Astrocyte (in vitro differentiated cells and primary cell): ENCODE measurements around the gene CNPY4. TPM values are rescaled to one million over a fixed set of nuclear protein-coding genes. Genes with fewer than 3 reads are reported as not detected.

Experiments
- DNase-seq: peaks from one replicate; pipeline ENCODE4 v3.0.0-alpha.2; 2010; ENCODE audit warnings: low read depth
- FAIRE-seq: peaks from 2 replicates; lab custom pipeline; 2011; peaks lifted over from hg19 to GRCh38; lab: Jason Lieb, UNC
- H2AFZ ChIP-seq: 2 replicates; pipeline ENCODE4 v1.6.0; 2012; ENCODE audit warnings: low read depth, low read length, inconsistent platforms
- H3K27ac ChIP-seq: 2 replicates; pipeline ENCODE4 v1.5.1; 2011; ENCODE audit warnings: low read depth, low read length, inconsistent platforms
- H3K27me3 ChIP-seq: 2 replicates; pipeline ENCODE4 v1.6.0; 2011; ENCODE audit warnings: low read length, inconsistent platforms; ENCODE audit not compliant: insufficient read depth
- H3K36me3 ChIP-seq: 2 replicates; pipeline ENCODE4 v1.5.1; 2011; ENCODE audit warnings: low read length, inconsistent platforms; ENCODE audit not compliant: insufficient read depth
- H3K4me1 ChIP-seq: 2 replicates; pipeline ENCODE4 v1.5.1; 2011; ENCODE audit warnings: low read length, inconsistent platforms; ENCODE audit not compliant: insufficient read depth
- H3K4me2 ChIP-seq: 2 replicates; pipeline ENCODE4 v1.6.0; 2012; ENCODE audit warnings: low read length, inconsistent platforms
- H3K4me3 ChIP-seq: 2 replicates; pipeline ENCODE4 v1.5.1; 2011; ENCODE audit warnings: low read depth, mild to moderate bottlenecking, low read length, inconsistent platforms; ENCODE audit not compliant: insufficient read depth
- H3K79me2 ChIP-seq: 2 replicates; pipeline ENCODE4 v1.6.0; 2012; ENCODE audit warnings: mild to moderate bottlenecking, low read length, inconsistent platforms; ENCODE audit not compliant: insufficient read depth
- H3K9ac ChIP-seq: 2 replicates; pipeline ENCODE4 v1.6.0; 2012; ENCODE audit warnings: mild to moderate bottlenecking, low read length, inconsistent platforms
- H3K9me3 ChIP-seq: 2 replicates; pipeline ENCODE4 v1.5.1; 2012; ENCODE audit warnings: low read depth, mild to moderate bottlenecking, low read length, inconsistent platforms; ENCODE audit not compliant: insufficient read depth
- H4K20me1 ChIP-seq: 2 replicates; pipeline ENCODE4 v1.6.0; 2012; ENCODE audit warnings: low read length, inconsistent platforms; ENCODE audit not compliant: insufficient read depth
- H3K27ac Mint-ChIP-seq: one replicate; pipeline ENCODE4 v1.8.0; 2021; ENCODE audit warnings: mild to moderate bottlenecking, mixed read lengths; ENCODE audit not compliant: unreplicated experiment
- H3K27me3 Mint-ChIP-seq: one replicate; pipeline ENCODE4 v1.8.0; 2021; ENCODE audit warnings: low read depth, mixed read lengths; ENCODE audit not compliant: unreplicated experiment
- H3K36me3 Mint-ChIP-seq: one replicate; pipeline ENCODE4 v1.8.0; 2021; ENCODE audit warnings: low read depth, mixed read lengths; ENCODE audit not compliant: unreplicated experiment
- H3K4me1 Mint-ChIP-seq: one replicate; pipeline ENCODE4 v1.8.0; 2021; ENCODE audit warnings: low read depth, mixed read lengths; ENCODE audit not compliant: unreplicated experiment
- H3K4me3 Mint-ChIP-seq: one replicate; pipeline ENCODE4 v1.8.0; 2021; ENCODE audit warnings: mild to moderate bottlenecking, moderate library complexity, mixed read lengths; ENCODE audit not compliant: unreplicated experiment
- H3K9me3 Mint-ChIP-seq: one replicate; pipeline ENCODE4 v1.8.0; 2021; ENCODE audit warnings: mild to moderate bottlenecking, mixed read lengths; ENCODE audit not compliant: unreplicated experiment
- CTCF ChIP-seq: IDR thresholded peaks from 2 replicates; pipeline ENCODE4 v1.5.1; 2011; ENCODE audit warnings: low read depth, mild to moderate bottlenecking, inconsistent platforms, low read length, moderate library complexity; ENCODE audit not compliant: insufficient read depth
- EZH2 ChIP-seq: IDR thresholded peaks from 2 replicates; pipeline ENCODE4 v1.6.1; 2012; ENCODE audit warnings: mild to moderate bottlenecking, low read length, inconsistent platforms; ENCODE audit not compliant: insufficient read depth
- total RNA-seq: library from RNA; stranded (reverse); gene quantifications from 2 replicates; pipeline ENCODE4 v1.2.1, GENCODE V29; 2021

CNPY4 gene
- total RNA-seq, 1 donor from 2014 or later, result 16.4 TPM

GRCh38 chr7:100169147-100169850, 49.9 kb downstream of the CNPY4 start:
- Mint-ChIP-seq H3K4me1 (peaks cover 18% of the 10 kb centered on the region), H3K4me3 (no peak overlapping the region), H3K9me3 (peaks cover 3% of the 10 kb centered on the region), H3K36me3 (peaks cover 6% of the 10 kb centered on the region), H3K27ac (no peak overlapping the region), H3K27me3 (peaks cover 61% of the 10 kb centered on the region)
- no peak overlapping the region for H3K27ac ChIP-seq
- no peak overlapping the region for H2AFZ ChIP-seq
- no peaks in the 10 kb centered on the region for H3K9me3 ChIP-seq
- no peaks in the 10 kb centered on the region for H3K36me3 ChIP-seq
- FAIRE-seq (no peak), DNase-seq (no peak)
- H3K79me2 ChIP-seq, result no peaks in the 10 kb centered on the region
- H3K4me2 ChIP-seq, result peak overlapping the region; percentile 96
- peaks cover 15% of the 10 kb centered on the region for H3K4me1 ChIP-seq
- peaks cover 4% of the 10 kb centered on the region for H4K20me1 ChIP-seq
- H3K4me3 ChIP-seq, result no peak overlapping the region
- TF ChIP-seq CTCF, result no peak
- TF ChIP-seq EZH2, result no peak
- H3K9ac ChIP-seq, result no peak overlapping the region
- peaks cover 12% of the 10 kb centered on the region for H3K27me3 ChIP-seq

- no peaks in the 10 kb centered on the region for H3K36me3 ChIP-seq
- peaks cover 18% of the 10 kb centered on the region for H3K4me1 Mint-ChIP-seq
- peaks cover 67% of the 10 kb centered on the region for H3K27me3 Mint-ChIP-seq
- H3K4me2 ChIP-seq, result no peak overlapping the region
- no peak overlapping the region for H3K4me3 ChIP-seq
- peaks cover 12% of the 10 kb centered on the region for H3K27me3 ChIP-seq
- H3K9me3 ChIP-seq, result no peaks in the 10 kb centered on the region
- H3K79me2 ChIP-seq, result peaks cover under 1% of the 10 kb centered on the region
- H3K9ac ChIP-seq, result no peak overlapping the region
- peaks cover 11% of the 10 kb centered on the region for H4K20me1 ChIP-seq
- H3K27ac Mint-ChIP-seq, result peak overlapping the region; percentile 50
- peaks cover 15% of the 10 kb centered on the region for H3K4me1 ChIP-seq
- FAIRE-seq, result no peak
- H2AFZ ChIP-seq, result no peak overlapping the region
- peaks cover 3% of the 10 kb centered on the region for H3K9me3 Mint-ChIP-seq
- H3K4me3 Mint-ChIP-seq, result peak overlapping the region; percentile 76
- peaks cover 14% of the 10 kb centered on the region for H3K36me3 Mint-ChIP-seq
- no peak overlapping the region for H3K27ac ChIP-seq
- no peak for TF ChIP-seq EZH2
- no peak for TF ChIP-seq CTCF
- no peak for DNase-seq
Observed at GRCh38 chr7:100170101-100170897, 50.9 kb downstream of the CNPY4 start.
